GM12878 (cell line): ENCODE measurements around the gene OR1J4. TPM values are rescaled to one million over a fixed set of nuclear protein-coding genes. Genes with fewer than 3 reads are reported as not detected.

Source experiments
- ATAC-seq: fragments of 200-7000 bp; cut with Tn5 transposase; 3 replicates; pipeline ENCODE4 v1.9.1; 2020; ENCODE audit warnings: mild to moderate bottlenecking, moderate library complexity
- BruUV-seq: library from RNA; stranded (reverse); fragments of 400-500 nt; replicated peaks from 2 replicates; lab custom pipeline; 2021; lab: Mats Ljungman, UMichigan
- CTCF ChIA-PET: fragments of 300-600 bp; sonication (Branson Sonifier 250); formaldehyde crosslinking; extraction: SDS; loops from one replicate; lab custom pipeline; 2021; ENCODE audit warnings: inconsistent platforms; lab: Yijun Ruan, JAX
- POLR2A ChIA-PET: fragments of 350-600 bp; formaldehyde crosslinking; extraction: SDS; loops from one replicate; lab custom pipeline; 2021; ENCODE audit warnings: inconsistent platforms; lab: Charles Lee
- RAD21 ChIA-PET: fragments of 300-600 bp; sonication (Branson Sonifier 250); formaldehyde crosslinking; loops from one replicate; lab custom pipeline; 2023; ENCODE audit warnings: antibody characterized with exemption; ENCODE audit not compliant: unreplicated experiment; lab: Charles Lee
- SMC1A ChIA-PET: fragments of 300-600 bp; sonication (Branson Sonifier 250); formaldehyde crosslinking; loops from one replicate; lab custom pipeline; 2023; ENCODE audit not compliant: unreplicated experiment, uncharacterized antibody; lab: Charles Lee
- DNase-seq: peaks from one replicate; pipeline ENCODE4 v3.0.0-alpha.2; 2011; ENCODE audit warnings: low read depth, low spot score
- FAIRE-seq: peaks from 3 replicates; lab custom pipeline; 2011; peaks lifted over from hg19 to GRCh38; lab: Jason Lieb, UNC
- H2AFZ ChIP-seq: 2 replicates; pipeline ENCODE4 v1.6.0; 2011; ENCODE audit warnings: low read depth, low read length, control low read depth; ENCODE audit not compliant: control insufficient read depth
- H3K27ac ChIP-seq: 2 replicates; pipeline ENCODE4 v1.5.1; 2011; ENCODE audit warnings: control low read depth; ENCODE audit not compliant: control insufficient read depth, insufficient read depth
- H3K27me3 ChIP-seq, 2 experiments: replicated peaks in 1 of 2; 2 replicates each; pipeline versions ENCODE4 v1.6.0 to v1.6.1; 2011; ENCODE audit warnings: low read length in 1 of 2; ENCODE audit not compliant: control insufficient read depth in 2 of 2, insufficient read depth in 2 of 2
- H3K36me3 ChIP-seq, 2 experiments: 2 replicates each; pipeline ENCODE4 v1.5.1; 2011; ENCODE audit warnings: low read length in 1 of 2; ENCODE audit not compliant: control insufficient read depth in 2 of 2, insufficient read depth in 2 of 2
- H3K4me1 ChIP-seq: 2 replicates; pipeline ENCODE4 v1.6.1; 2011; ENCODE audit warnings: mild to moderate bottlenecking, low read length, moderate library complexity, mixed read lengths; ENCODE audit not compliant: control insufficient read depth, insufficient read depth
- H3K4me2 ChIP-seq: 2 replicates; pipeline ENCODE4 v1.6.0; 2011; ENCODE audit warnings: control low read depth; ENCODE audit not compliant: control insufficient read depth, insufficient read depth
- H3K4me3 ChIP-seq: fragments of 200-600 bp; sonication (generic); 2 replicates; pipeline ENCODE4 v1.5.1; 2016
- H3K79me2 ChIP-seq: 2 replicates; pipeline ENCODE4 v1.6.0; 2011; ENCODE audit warnings: low read length; ENCODE audit not compliant: control insufficient read depth, insufficient read depth
- H3K9ac ChIP-seq: 2 replicates; pipeline ENCODE4 v1.8.0; 2011; ENCODE audit warnings: low read length, control low read depth, mixed read lengths; ENCODE audit not compliant: control insufficient read depth, insufficient read depth
- H3K9me3 ChIP-seq: replicated peaks from 3 replicates; pipeline ENCODE4 v1.5.1; 2011; ENCODE audit warnings: mild to moderate bottlenecking, low read length; ENCODE audit not compliant: control insufficient read depth, insufficient read depth
- H4K20me1 ChIP-seq: 2 replicates; pipeline ENCODE4 v1.6.0; 2011; ENCODE audit not compliant: control insufficient read depth, insufficient read depth
- BHLHE40 ChIP-seq, 2 experiments: fragments of 450-650 bp in 1 of 2; IDR thresholded peaks; 2 replicates each; pipeline ENCODE4 v1.6.1; 2011 to 2017; ENCODE audit warnings: low read depth in 2 of 2, borderline replicate concordance in 1 of 2, improper control_type of control experiment in 1 of 2, low read length in 1 of 2, mild to moderate bottlenecking in 1 of 2
- BMI1 ChIP-seq: fragments of 450-650 bp; IDR thresholded peaks from 2 replicates; pipeline ENCODE4 v1.6.1; 2016; ENCODE audit warnings: mild to moderate bottlenecking, moderate library complexity, borderline replicate concordance
- EP300 ChIP-seq, 2 experiments: fragments of 150-350 bp in 1 of 2; IDR thresholded peaks; 2 replicates each; pipeline ENCODE4 v1.6.1; 2011 to 2012; ENCODE audit warnings: low read depth in 2 of 2, low read length in 2 of 2, borderline replicate concordance in 1 of 2, improper control_type of control experiment in 1 of 2, inconsistent platforms in 1 of 2; ENCODE audit not compliant: control insufficient read depth in 1 of 2
- GATAD2B ChIP-seq: fragments of 450-650 bp; conservative IDR thresholded peaks from 2 replicates; pipeline ENCODE4 v1.6.1; 2017; ENCODE audit warnings: low read depth, mild to moderate bottlenecking, moderate library complexity
- MEF2B ChIP-seq: fragments of 450-650 bp; IDR thresholded peaks from 2 replicates; pipeline ENCODE4 v1.6.1; 2018; ENCODE audit warnings: mild to moderate bottlenecking, moderate library complexity; ENCODE audit not compliant: partially characterized antibody, poor library complexity, severe bottlenecking
- MTA3 ChIP-seq: IDR thresholded peaks from 2 replicates; pipeline ENCODE4 v1.6.1; 2012; ENCODE audit warnings: low read length, inconsistent platforms, borderline replicate concordance
- NBN ChIP-seq: fragments of 450-650 bp; IDR thresholded peaks from 2 replicates; pipeline ENCODE4 v1.6.1; 2016
- PML ChIP-seq: IDR thresholded peaks from 2 replicates; pipeline ENCODE4 v1.6.1; 2012; ENCODE audit warnings: low read length, inconsistent platforms
- SP1 ChIP-seq: IDR thresholded peaks from one replicate; pipeline ENCODE4 v1.6.1; 2011; ENCODE audit warnings: low read depth, low read length
- STAT1 ChIP-seq: fragments of 450-650 bp; conservative IDR thresholded peaks from 2 replicates; pipeline ENCODE4 v1.6.1; 2014; ENCODE audit warnings: antibody characterized with exemption, mild to moderate bottlenecking
- STAT3 ChIP-seq: IDR thresholded peaks from 2 replicates; pipeline ENCODE4 v1.6.1; 2011; ENCODE audit warnings: low read depth, low read length, improper control_type of control experiment
- WGBS: methylation state at CpG from one replicate; pipeline ENCODE4 v1.1.6; 2016; ENCODE audit warnings: low lambda C conversion rate; ENCODE audit not compliant: insufficient replicate concordance, insufficient coverage; ENCODE audit errors: missing lambda C conversion rate; 5-methylcytosine and 5-hydroxymethylcytosine counted together
- in situ Hi-C: fragments of 300-500 bp; cut with MboI; formaldehyde crosslinking; loops from 9 replicates; pipeline ENCODE4 v1.14.3; 2018; ENCODE audit warnings: mixed read lengths
- intact Hi-C: fragments of 100-400 bp; cut with micrococcal nuclease; formaldehyde crosslinking; loops from one replicate; pipeline ENCODE4 v1.14.2; 2022; ENCODE audit not compliant: unreplicated experiment
- polyA plus RNA-seq, 11 experiments: library from polyadenylated mRNA; depleted of rRNA in 4 of 11; unstranded in 6 of 11; stranded (reverse) in 5 of 11; fragments of >200 nt; fragmentation: Nextera tagmentation in 4 of 11; fragmentation: Illumina TruSeq in 1 of 11; extraction: Ambion mirVana in 4 of 11; extraction: Trizol in 1 of 11; gene quantifications; 1 replicate in 1 of 11; 2 replicates in 10 of 11; pipeline versions ENCODE4 v1.2.1 to v1.2.3, GENCODE V29; 2011 to 2016; ENCODE audit warnings: inconsistent platforms in 2 of 11, missing spikeins in 2 of 11, low read depth in 1 of 11
- total RNA-seq, 4 experiments: library from RNA; depleted of rRNA in 3 of 4; stranded (reverse); fragments of >200 nt in 3 of 4; fragmentation: Illumina TruSeq in 1 of 4; extraction: Trizol in 1 of 4; gene quantifications; 2 replicates each; pipeline versions ENCODE4 v1.2.1 to v1.2.3, GENCODE V29; 2013 to 2021
- TF ChIP-seq, protein P1 (sequence below): fragments of 450-650 bp; IDR thresholded peaks from 2 replicates; pipeline ENCODE4 v1.6.1; 2017; ENCODE audit warnings: low read depth, mild to moderate bottlenecking, moderate library complexity
- TF ChIP-seq, protein P2 (sequence below): IDR thresholded peaks from 2 replicates; pipeline ENCODE4 v1.6.1; 2011; ENCODE audit warnings: mild to moderate bottlenecking, low read depth, low read length, moderate library complexity; ENCODE audit not compliant: insufficient replicate concordance
- TF ChIP-seq, protein P3 (sequence below): fragments of 450-650 bp; IDR thresholded peaks from 2 replicates; pipeline ENCODE4 v1.6.1; 2017; ENCODE audit warnings: mild to moderate bottlenecking, moderate library complexity

The OR1J4 gene
- total and polyA plus RNA-seq, 10 of the 15 experiments (the other 5 are each of a cell fraction or from before 2014, with no cell fraction given): 0.12 TPM; not detected in 9

DNA sequence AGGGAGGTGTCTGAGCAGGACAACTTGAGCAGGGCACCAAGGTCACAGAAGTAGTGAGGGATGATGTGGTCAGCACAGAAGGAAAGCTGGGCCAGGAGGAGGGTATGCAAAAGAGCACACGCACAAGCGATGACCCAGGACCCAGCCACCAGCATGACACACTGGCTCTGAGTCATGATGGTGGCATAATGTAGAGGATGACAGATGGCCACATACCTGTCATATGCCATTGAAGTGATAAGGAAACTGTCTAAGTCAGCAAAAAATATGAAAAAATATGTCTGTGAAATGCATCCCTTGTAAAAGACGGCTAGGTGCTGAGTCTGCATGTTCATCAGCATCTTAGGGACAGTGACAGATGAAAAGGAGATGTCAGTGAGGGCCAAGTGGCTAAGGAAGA lies 41.6 kb upstream of the OR1J4 start (continued):
- TF ChIP-seq EP300 (IDR thresholded peaks at IDR 0.05; ENCODE audit: borderline replicate concordance in 1 of 2, control insufficient read depth in 1 of 2, low read depth in 2 of 2, low read length in 2 of 2) (no peak), MTA3 (no peak), NBN (no peak)

DNA sequence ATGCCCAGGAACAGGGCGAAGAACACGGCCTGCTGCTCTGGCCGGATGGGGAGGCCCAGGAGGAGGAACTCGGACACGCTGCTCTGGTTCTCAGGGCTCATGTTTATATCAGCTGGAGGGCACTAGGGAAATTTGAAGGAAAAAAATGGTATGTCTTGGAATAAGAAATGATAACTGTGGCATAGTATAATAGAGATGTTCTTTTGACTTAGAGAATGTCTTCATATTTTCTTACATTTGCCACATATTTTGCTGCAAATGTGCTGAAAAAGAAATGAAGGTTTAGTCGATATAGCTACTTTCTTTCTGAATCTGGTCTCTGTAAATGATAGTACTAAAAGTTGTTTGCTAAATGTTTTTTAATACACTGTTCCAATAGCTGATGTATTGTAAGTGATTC lies 41.1 kb upstream of the OR1J4 start, which contains the start of gene OR1J1:
OR1J1 (minus strand) TSS at position 101 of the 400 bp plus-strand sequence; CDS start at position 101, 0 bp downstream.
- no peak within 1 kb of the TSS for H3K9ac ChIP-seq
- no peak within 1 kb of the TSS for H3K27ac ChIP-seq
- H3K79me2 ChIP-seq: no peaks in the 10 kb centered on the region
- no peak within 1 kb of the TSS for H2AFZ ChIP-seq
- no peak within 1 kb of the TSS for H3K4me2 ChIP-seq
- ChIA-PET RAD21 (no interaction called here), SMC1A (no interaction called here), CTCF (interaction anchor here (0.6 to 2.1 kb wide), 3 partner anchors 14 to 1826 kb away, joined by 3 to 7 read pairs (median 4); no protein-coding TSS in a partner anchor), POLR2A (interaction anchor here (0.6 kb wide), 1 partner anchor 1253 kb away, joined by 6 read pairs; no protein-coding TSS in a partner anchor)
- WGBS: 52% methylated on average over 6 of the region's 6 CpGs
- FAIRE-seq (no peak), DNase-seq (no peak), ATAC-seq (no peak)
- BruUV-seq: no TSS peak
- H3K4me3 ChIP-seq: no peak within 1 kb of the TSS
- H3K9me3 ChIP-seq: no peaks in the 10 kb centered on the region
- no peaks in the 10 kb centered on the region; a peak in 1 of 4 replicates for H3K27me3 ChIP-seq
- H3K36me3 ChIP-seq: no peaks in the 10 kb centered on the region
- intact Hi-C loops: no loop called here
- H4K20me1 ChIP-seq: no peaks in the 10 kb centered on the region
- no peaks in the 10 kb centered on the region for H3K4me1 ChIP-seq
- in situ Hi-C loops: no loop called here
- TF ChIP-seq, protein P1, sequence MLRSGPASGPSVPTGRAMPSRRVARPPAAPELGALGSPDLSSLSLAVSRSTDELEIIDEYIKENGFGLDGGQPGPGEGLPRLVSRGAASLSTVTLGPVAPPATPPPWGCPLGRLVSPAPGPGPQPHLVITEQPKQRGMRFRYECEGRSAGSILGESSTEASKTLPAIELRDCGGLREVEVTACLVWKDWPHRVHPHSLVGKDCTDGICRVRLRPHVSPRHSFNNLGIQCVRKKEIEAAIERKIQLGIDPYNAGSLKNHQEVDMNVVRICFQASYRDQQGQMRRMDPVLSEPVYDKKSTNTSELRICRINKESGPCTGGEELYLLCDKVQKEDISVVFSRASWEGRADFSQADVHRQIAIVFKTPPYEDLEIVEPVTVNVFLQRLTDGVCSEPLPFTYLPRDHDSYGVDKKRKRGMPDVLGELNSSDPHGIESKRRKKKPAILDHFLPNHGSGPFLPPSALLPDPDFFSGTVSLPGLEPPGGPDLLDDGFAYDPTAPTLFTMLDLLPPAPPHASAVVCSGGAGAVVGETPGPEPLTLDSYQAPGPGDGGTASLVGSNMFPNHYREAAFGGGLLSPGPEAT: no peak
- TF ChIP-seq, protein P2, sequence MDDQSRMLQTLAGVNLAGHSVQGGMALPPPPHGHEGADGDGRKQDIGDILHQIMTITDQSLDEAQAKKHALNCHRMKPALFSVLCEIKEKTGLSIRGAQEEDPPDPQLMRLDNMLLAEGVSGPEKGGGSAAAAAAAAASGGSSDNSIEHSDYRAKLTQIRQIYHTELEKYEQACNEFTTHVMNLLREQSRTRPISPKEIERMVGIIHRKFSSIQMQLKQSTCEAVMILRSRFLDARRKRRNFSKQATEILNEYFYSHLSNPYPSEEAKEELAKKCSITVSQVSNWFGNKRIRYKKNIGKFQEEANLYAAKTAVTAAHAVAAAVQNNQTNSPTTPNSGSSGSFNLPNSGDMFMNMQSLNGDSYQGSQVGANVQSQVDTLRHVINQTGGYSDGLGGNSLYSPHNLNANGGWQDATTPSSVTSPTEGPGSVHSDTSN: no peak
- TF ChIP-seq BHLHE40 (IDR thresholded peaks at IDR 0.05; ENCODE audit: borderline replicate concordance in 1 of 2, low read depth in 2 of 2, low read length in 1 of 2) (no peak), GATAD2B (no peak), STAT1 (no peak), MEF2B (no peak), MTA3 (no peak), STAT3 (no peak), SP1 (no peak), BMI1 (no peak), PML (no peak)
- TF ChIP-seq, protein P3, sequence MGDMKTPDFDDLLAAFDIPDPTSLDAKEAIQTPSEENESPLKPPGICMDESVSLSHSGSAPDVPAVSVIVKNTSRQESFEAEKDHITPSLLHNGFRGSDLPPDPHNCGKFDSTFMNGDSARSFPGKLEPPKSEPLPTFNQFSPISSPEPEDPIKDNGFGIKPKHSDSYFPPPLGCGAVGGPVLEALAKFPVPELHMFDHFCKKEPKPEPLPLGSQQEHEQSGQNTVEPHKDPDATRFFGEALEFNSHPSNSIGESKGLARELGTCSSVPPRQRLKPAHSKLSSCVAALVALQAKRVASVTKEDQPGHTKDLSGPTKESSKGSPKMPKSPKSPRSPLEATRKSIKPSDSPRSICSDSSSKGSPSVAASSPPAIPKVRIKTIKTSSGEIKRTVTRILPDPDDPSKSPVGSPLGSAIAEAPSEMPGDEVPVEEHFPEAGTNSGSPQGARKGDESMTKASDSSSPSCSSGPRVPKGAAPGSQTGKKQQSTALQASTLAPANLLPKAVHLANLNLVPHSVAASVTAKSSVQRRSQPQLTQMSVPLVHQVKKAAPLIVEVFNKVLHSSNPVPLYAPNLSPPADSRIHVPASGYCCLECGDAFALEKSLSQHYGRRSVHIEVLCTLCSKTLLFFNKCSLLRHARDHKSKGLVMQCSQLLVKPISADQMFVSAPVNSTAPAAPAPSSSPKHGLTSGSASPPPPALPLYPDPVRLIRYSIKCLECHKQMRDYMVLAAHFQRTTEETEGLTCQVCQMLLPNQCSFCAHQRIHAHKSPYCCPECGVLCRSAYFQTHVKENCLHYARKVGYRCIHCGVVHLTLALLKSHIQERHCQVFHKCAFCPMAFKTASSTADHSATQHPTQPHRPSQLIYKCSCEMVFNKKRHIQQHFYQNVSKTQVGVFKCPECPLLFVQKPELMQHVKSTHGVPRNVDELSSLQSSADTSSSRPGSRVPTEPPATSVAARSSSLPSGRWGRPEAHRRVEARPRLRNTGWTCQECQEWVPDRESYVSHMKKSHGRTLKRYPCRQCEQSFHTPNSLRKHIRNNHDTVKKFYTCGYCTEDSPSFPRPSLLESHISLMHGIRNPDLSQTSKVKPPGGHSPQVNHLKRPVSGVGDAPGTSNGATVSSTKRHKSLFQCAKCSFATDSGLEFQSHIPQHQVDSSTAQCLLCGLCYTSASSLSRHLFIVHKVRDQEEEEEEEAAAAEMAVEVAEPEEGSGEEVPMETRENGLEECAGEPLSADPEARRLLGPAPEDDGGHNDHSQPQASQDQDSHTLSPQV: no peak
